Coronary artery (tissue), 2 donors: ENCODE data around the gene LTBP1.
"Not testable (repeated sequence)": the region's sequence is repeated elsewhere in the genome, so short reads cannot be mapped to it uniquely, and the experiment has no call there.

Source experiments
- DNase-seq: peaks from one replicate; pipeline ENCODE4 v3.0.0-alpha.2; 2017; ENCODE audit warnings: low spot score
- H3K27ac ChIP-seq, 2 donors: fragments of 200-600 bp; sonication (generic); one replicate each; pipeline ENCODE4 v1.5.1; 2016 to 2019
- H3K4me3 ChIP-seq: fragments of 200-600 bp; sonication (generic); 2 replicates; pipeline ENCODE4 v1.5.1; 2016; ENCODE audit warnings: mild to moderate bottlenecking, moderate library complexity
- TF ChIP-seq, protein P1 (sequence below): fragments of 200-600 bp; sonication (generic); IDR thresholded peaks from one replicate; pipeline ENCODE4 v1.5.1; 2019; ENCODE audit warnings: antibody characterized with exemption

The LTBP1 gene

DNA sequence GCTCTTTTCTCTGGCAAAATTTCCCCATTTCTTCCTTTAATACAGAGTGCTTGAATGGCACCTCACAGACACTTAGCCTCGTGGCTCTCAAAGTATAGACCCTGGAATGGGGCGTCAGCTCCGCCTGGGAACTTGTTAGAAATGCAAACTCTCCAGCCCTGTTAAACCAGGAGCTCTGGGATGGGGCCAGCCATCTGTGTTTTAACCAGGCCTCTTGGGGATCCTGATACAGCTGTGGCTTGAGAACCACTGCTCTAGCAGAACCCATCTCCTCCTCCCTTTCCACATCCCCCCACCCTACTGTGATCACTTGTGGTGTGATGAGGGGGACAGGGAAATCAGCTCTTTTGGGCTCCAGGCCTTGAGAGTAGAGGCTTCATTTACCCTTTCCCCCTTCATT lies 15.9 kb downstream of the LTBP1 start:
- DNase-seq: no peak
- Histone ChIP-seq H3K27ac (no peak overlapping the region), H3K4me3 (no peak overlapping the region)
- TF ChIP-seq, protein P1, sequence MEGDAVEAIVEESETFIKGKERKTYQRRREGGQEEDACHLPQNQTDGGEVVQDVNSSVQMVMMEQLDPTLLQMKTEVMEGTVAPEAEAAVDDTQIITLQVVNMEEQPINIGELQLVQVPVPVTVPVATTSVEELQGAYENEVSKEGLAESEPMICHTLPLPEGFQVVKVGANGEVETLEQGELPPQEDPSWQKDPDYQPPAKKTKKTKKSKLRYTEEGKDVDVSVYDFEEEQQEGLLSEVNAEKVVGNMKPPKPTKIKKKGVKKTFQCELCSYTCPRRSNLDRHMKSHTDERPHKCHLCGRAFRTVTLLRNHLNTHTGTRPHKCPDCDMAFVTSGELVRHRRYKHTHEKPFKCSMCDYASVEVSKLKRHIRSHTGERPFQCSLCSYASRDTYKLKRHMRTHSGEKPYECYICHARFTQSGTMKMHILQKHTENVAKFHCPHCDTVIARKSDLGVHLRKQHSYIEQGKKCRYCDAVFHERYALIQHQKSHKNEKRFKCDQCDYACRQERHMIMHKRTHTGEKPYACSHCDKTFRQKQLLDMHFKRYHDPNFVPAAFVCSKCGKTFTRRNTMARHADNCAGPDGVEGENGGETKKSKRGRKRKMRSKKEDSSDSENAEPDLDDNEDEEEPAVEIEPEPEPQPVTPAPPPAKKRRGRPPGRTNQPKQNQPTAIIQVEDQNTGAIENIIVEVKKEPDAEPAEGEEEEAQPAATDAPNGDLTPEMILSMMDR: no peak

- no peak overlapping the region for H3K27ac ChIP-seq
Observed at GRCh38 chr2:32963941-32964340, 17.2 kb downstream of the LTBP1 start.

DNA sequence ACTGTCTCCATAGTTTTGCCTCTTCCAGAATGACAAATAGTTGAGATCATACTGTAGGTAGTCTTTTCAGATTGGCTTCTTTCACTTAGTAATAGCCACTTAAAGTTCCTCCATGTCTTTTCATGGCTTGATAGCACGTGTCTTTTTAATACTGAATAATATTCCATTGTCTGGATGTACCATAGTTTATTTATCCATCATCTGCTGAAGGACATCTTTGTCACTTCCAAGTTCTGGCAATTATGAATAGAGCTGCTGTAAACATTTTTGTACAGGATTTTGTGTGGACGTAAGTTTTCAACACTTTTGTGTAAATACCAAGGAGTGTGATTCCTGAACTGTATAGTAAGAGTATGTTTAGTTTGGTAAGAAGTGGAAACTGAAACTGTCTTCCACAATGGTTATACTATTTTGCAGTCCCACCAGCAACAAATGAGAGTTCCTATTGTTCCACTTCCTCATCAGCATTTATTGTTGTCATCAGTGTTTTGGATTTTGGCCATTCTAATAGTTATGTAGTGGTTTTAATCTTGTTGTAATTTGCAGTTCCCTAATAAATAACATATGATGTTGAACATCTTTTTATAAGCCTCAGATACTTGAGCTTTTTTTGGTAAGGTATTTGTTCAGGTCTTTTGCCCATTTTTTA lies 18.9 kb downstream of the LTBP1 start:
- no peak for DNase-seq
- no peak overlapping the region for H3K27ac ChIP-seq
- H3K4me3 ChIP-seq: no peak overlapping the region
- TF ChIP-seq, protein P1: no peak

More at GRCh38 chr2:32963941-32964340, 17.2 kb downstream of the LTBP1 start:
- TF ChIP-seq, protein P1: no peak
- H3K4me3 ChIP-seq: no peak overlapping the region
- DNase-seq: no peak

DNA sequence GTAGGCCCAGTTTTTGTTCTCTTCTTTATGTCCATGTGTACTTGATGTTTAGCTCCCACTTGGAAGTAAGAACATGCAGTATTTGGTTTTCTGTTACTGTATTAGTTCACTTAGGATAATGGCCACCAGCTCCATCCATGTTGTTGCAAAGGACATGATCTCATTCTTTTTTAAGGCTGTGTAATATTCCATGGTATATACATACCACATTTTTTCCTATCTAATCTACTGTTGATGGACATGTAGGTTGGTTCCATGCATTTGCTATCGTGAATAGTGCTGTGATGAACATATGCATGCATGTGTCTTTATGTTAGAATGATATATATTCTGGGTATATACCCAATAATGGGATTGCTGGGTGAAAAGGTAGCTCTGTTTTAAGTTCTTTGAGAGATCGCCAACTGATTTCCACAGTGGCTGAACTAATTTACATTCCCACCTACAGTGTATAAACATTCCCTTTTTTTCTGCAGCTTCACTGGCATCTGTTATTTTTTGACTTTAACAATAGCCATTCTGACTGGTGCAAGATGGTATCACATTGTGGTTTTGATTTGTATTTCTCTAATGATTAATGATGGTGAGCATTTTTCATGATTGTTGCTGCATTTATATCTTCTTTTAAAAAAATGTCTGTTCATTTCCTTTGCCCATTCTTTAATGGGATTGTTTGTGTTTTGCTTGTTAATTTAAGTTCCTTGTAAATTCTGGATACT lies 22.9 kb downstream of the LTBP1 start:
- TF ChIP-seq, protein P1: no peak
- no peak overlapping the region for H3K4me3 ChIP-seq
- DNase-seq: no peak
- no peak overlapping the region for H3K27ac ChIP-seq

GRCh38 chr2:32973772-32974171 lies 27.0 kb downstream of the LTBP1 start:
- not testable (repeated sequence) for DNase-seq, H3K4me3 ChIP-seq, H3K27ac ChIP-seq

DNA sequence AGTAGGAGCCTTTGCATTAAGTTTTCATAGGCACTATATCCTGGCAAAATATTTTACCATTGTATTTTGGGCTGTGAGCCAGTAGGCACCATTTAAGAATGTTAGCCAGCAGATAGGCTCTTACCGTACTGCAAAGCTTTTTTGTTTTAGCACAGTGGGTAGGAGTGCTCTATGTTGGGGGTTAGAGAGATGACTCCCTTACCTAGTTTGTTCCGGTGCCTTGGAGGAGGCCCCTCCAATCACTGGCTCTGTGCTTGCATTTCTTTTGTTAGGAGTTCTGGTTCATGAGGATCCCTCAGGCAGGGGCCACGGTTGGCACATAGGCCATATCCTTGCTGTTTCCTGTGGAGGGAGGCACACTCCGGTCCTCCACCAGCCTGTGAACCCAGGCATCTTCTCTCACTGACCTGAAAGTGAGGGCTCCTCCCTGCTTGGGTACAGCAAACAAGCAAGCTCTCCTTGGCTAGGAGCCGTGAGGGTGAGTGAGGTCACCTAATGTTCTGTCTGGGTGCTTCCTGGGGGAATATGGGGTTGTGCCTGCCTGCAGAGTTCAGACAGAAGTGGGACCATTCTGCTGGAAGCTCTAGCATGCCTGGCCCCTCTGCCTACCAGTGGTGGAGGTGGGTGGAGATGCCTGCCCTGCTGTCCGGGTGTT lies 29.8 kb downstream of the LTBP1 start:
- no peak for DNase-seq
- H3K4me3 ChIP-seq: no peak overlapping the region
- TF ChIP-seq, protein P1: no peak
- H3K27ac ChIP-seq: no peak overlapping the region

- no peak for DNase-seq
- H3K27ac ChIP-seq: no peak overlapping the region
- TF ChIP-seq, protein P1: no peak
- H3K4me3 ChIP-seq: no peak overlapping the region
Observed at GRCh38 chr2:32977228-32977758, 30.5 kb downstream of the LTBP1 start.
